Fibroblast of skin of abdomen (primary cell): ENCODE measurements around the gene DUSP16.

Experiments used
- DNase-seq: peaks from one replicate; pipeline ENCODE4 v3.0.0-alpha.2; 2013

The DUSP16 gene

DNA sequence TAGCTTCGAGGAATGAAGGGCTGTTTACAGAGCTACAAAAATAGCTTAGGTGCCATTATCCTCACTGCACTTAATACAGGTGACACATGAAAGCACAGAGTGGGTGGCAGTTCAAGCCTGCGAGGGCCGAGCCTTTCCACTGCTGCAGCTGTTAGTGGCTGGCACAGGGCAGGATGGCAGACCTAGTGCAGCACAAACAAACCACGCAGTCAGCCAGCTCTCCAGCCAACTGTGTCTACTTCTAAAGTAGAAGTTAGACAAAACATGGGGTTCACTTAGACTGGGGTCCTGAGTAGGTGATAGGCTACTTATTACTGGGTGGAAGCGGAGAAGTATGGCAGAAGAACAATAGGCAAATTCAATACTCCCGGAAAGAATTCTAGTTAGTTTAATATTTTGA lies 95.4 kb downstream of the DUSP16 start:
- DNase-seq = no peak

DNA sequence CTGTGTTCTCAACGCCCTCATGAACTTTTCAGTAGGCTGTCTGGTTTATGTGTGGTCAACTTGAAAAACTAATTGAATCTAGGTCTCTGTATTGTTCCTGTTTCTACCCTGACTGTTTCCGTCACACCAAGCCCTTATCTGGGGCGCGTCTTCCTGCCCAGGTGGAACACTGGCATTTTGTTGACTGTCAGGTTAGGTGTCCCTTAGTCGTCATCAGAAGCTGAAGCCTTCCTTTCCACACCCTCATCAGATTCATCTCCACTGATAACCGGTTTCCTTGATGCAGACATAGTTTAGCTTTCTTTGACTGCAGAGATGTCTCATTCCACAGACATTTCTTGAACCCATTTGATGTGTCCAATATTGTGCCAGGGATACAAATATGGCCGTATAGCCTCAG lies 96.5 kb downstream of the DUSP16 start:
- no peak for DNase-seq

DNA sequence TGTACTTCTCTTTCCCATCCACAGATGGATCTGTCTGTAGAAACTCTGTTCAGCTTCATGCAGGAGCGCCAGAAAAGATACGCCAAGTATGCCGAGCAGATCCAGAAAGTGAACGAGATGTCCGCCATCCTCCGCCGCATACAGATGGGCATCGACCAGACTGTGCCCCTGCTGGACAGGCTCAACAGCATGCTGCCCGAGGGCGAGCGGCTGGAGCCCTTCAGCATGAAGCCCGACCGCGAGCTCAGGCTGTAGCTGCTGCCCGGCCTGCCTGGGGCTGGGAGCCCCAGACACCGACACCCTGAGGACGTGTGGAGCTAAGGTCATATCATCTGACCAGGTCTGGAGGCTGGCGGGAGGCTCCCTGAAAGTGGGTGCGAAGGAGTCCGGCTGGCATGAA lies 97.1 kb downstream of the DUSP16 start:
- DNase-seq = no peak

DNA sequence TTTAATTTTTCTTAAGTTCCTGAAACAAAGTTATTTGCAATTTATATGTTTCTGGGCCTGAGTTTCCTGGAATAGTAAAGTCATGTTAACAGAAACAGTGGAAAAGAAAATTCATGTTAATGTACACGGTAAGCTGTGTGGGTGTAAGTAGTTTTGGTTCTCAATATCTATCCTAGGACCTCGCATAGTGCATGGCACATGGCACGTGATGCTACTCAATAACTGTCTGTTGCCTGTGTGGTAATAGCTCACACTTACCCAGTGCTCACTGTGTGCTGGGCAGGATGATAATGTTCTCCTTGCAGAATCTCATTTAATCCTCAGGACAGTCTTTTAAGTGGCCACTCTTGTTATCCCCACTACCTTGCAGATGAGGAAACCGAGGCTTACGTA lies 100.7 kb downstream of the DUSP16 start:
- no peak for DNase-seq

DNA sequence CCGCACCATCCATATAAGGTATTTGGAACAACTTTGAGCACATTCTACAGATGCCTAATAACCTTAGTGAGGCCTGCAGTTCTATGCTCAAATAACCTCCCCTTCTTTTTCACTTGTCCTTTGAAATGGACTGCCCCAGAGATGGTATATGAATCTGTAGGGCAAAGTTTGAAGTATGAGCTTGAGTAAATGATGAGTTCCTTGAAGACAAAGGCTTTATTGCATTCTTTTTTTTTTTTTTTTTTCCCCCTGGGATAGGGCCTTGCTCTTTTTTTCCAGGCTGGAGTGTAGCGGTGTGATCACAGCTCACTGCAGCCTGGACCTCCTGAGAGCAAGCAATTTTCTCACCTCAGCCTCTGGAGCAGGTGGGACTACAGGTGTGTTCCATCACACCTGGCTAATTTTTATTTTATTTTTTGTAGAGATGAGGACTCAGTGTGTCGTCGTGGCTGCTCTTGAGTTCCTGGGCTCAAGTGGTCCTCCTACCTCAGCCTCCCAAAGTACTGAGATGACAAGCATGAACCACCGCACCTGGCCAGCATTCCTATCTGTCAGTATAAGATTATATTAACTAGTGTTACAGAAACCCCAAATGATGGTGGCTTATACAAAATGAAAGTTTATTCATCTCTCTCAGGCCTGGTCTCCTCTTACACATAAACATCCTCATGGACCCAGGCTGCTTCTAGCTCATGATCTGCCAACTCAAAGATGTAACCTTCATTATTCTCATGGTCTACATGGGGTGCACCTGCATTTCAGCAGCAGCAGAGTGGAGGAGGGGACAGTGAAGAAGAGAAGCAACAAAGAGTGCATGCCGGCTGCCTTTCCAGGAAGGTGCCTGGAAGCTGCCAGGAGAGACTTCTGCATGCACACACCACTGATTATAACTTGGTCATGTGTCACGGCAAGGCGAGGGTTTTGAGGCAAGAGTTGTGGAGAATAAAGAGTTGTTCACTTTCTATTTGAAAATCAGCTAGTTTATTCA lies 101.4 kb downstream of the DUSP16 start:
- no peak for DNase-seq

DNA sequence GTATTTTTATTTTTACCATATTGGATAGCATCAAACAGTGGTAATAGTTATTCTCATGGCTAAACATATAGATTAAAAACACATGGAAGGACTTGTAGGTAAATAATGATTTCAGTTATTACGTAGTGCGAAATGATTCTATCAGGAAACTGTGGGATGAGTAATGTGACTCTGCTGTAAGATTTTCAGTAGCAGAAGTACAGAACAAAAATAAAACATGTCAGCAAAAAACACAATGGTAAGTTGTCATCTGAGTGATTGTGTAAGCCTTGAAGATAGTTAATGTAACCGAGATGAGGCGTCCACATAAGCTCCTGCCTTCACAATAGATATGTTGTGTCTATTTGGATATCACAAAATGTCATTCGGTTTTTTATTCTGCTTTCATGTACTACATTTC lies 106.0 kb downstream of the DUSP16 start:
- peak; percentile 70 for DNase-seq

DNA sequence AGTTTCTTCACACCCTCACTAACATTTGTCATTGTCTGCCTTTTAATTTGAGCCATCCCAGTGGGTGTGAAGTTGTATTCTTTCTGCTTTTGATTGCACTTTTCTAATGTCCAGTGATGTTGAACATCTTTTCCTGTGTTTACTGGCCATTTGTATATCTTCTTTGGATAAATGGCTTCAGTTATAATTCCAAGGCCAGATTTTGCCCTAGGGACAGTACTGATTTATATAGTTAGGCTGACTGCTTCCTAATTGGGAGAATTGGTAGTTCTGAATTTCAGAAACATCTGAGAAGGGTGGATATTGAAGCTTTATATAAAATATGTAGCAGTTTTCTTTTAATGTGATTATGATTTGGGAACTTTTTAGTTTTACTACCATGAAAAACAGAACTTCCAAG lies 108.3 kb downstream of the DUSP16 start:
- no peak for DNase-seq

DNA sequence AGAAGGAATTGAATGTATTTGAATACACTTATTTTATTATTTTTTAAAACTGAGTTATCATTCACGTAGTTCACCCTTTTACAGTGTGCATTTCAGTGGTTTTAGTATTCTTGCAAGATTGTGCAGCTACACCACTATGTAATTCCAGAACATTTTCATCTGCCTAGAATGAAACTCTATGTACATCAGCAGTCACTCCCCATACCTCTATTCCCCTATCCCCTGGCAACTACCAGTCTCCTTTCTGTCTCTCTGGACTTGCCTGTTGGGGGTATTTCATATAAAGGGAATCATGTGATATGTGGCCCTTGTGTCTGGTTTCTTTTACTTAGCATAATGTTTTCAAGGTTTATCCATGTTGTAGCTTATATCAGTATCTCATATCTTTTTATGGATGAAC lies 109.0 kb downstream of the DUSP16 start:
- DNase-seq = no peak

DNA sequence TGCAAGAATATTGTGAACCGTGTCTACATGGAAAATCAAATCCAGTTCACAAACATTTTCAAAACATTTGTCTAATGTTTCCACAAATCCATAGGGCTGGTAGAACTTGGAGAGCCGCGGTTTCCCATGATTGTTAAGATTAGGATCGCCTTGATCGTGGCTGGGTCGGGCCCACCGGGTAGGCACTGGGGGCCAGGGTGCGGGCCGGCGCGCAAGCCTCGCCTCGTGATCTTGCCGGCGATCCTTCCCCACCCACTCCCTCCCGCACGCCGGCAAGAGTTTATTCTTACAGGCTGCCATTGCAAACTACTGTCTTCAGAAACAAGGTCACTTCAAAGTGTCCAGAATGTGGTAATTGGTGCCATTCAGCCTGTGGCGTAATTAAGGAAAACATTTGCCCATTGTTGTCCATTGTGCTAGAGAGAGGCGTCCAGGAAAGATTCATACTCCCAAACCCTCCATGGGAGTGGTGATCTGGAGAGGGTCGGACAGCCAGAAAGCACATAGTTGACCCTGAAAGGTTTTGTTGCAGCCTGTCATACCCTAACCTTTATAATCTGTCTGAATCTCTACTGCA lies 110.2 kb downstream of the DUSP16 start:
- no peak for DNase-seq

DNA sequence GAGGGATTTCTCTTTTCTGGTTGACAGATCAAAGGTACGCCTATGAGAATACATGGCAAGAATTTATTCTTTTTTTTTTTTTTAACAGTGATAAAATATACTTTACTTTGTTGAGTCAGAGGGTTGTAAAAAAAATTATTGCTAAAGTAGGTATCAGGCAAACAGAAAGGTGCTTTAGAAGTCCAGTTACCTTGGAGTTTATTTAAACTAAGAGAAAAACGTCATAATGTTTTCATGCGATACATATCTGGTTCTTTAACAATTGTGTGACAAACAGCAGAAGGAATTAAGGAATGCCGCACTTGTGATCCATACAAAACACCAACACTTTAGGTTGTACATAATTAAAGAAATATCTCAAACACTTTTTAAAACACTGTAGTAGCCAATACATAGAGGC lies 111.6 kb downstream of the DUSP16 start:
- no peak for DNase-seq

DNA sequence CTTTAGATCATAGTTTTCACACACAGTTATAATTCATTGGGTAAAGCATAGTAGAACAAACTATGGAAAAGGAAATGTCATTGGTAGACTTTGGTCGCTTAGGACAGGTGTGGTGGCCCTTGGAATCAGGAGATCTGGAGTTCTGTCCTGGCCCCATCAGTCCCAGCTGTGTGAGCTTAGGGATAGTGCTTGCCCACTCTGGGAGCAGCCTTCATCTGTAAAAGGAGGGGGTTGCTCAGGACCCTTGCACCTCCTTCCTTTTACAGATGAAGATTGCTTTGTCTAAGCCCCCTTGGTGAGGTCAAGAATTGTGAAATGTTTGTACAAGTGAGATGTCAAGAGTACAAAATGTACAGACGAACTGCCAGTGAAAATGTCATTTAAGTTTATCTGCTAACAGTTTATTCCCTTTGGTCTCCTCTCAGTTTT lies 112.6 kb downstream of the DUSP16 start:
- no peak for DNase-seq

DNA sequence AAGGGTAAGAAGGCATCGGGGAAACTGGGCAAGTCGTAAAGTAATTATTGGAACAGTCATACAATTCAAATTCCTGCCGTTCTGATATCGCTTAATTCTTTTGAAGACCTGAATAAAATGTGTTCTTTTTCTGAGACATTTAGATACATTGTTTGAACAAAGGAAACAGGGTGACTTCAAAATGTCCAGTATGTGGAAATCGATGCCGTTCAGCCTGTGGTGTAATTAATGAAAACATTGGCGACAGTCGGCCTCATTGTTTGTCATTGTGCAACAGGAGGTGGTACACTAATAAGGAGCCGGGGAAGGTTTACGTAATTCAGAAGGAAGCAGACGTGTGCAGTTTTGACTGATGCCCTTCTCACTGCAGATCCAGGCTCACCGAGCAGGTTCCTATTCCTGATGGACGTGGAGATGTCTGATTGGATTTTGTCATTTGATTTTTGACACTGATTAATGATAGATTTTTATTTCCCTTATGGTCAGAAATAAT lies 113.1 kb downstream of the DUSP16 start:
- no peak for DNase-seq

DNA sequence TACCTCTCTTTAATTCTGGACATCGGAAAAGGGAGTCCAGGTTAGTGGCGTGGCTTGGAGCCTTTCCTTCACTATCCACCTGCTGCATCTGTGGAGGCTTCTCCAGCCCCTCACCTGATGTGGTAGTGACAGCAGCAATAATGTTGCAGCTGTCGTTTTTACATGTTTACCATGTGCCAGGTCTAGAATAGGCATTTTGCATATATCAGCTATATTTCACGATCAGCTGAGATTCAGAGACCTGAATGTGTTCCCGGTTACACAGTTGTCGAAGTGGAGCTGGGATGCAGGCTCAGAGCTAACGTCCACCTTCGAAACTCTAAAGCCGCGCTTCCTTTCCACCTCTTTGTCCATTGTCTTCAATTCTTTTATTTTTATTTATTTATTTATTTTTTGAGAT lies 114.8 kb downstream of the DUSP16 start:
- DNase-seq = no peak

DNA sequence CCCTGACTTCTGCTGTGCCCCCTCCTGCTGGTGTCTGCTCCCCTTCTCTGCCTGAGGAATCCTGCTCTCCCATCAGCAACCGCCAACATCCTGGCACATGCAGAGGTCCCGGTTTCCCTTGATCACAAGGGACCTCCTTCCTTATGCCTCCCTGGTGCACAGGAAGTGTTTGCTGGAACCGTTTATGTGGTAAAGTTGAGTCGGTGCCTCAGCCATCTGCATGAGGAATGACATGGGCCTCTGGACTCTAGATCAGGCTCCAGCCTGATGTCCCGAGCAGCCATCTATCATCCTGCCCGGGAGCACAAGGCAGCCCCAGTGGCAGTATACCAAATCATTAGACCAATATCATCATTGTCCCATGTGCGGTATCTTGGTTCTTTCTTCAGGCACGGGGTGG lies 115.4 kb downstream of the DUSP16 start:
- DNase-seq = no peak

DNA sequence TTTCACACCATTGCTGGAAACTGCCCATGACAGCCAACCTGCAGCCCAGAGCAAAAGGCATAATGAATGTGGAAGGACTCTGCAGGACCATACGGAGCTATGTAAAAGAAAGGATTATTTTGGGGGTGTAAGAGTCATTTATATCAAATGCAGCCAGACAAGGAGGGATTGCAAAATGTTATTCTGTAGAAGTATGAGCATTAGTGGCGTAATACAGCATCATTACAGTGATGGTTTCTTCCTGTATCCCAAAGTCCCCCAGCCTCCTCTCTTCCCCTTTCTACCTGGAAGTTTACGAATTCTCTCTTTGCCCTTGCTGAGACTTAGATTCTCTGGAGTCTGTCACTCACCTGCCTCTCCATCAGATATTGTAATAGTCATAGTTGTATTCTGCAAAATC lies 115.9 kb downstream of the DUSP16 start:
- DNase-seq = no peak

DNA sequence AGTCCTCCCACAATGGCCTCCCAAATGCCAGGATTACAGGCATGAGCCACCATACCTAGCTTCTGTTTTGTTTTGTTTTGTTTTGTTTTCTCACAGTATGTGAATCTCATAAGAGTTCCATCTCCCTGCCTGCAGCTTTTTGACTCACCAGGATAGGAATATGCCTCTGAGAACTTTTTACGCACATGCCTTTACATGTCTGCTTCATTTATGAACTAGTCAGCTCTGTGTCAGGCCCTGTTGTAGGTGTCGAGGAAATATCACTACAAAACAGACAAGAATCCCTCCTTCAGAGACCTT lies 116.8 kb downstream of the DUSP16 start:
- no peak for DNase-seq

DNA sequence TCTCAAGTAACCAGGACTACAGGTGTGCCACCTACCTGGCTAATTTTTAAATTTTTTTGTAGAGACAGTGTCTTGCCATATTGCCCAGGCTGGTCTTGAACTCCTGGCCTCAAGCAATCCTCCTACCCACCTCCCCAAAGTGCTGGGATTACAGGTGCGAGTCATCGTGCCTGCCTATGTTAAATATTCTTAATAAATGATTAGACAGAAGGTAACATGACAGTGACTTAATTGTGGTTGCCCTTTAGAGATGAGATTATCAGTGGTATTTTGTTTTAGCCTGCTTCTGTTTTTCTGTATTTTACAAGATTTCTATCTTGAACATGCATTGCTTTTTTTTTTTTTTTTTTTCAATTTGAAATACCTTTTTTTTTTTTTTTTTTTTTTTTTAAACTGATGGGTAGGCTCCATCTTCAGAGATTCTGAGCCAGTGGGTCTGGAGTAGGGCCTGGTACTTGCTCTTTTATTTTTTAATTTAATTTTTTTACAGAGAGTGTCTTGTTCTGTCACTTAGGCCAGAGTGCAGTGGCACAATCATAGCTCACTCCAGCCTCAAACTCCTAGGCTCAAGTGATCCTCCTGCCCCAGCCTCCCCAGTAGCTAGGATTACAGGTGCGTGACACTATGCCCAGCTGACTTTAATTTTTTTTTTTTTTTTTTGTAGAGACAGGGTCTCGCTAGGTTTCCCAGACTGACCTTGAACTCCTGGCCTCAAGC lies 117.3 kb downstream of the DUSP16 start:
- DNase-seq = no peak

DNA sequence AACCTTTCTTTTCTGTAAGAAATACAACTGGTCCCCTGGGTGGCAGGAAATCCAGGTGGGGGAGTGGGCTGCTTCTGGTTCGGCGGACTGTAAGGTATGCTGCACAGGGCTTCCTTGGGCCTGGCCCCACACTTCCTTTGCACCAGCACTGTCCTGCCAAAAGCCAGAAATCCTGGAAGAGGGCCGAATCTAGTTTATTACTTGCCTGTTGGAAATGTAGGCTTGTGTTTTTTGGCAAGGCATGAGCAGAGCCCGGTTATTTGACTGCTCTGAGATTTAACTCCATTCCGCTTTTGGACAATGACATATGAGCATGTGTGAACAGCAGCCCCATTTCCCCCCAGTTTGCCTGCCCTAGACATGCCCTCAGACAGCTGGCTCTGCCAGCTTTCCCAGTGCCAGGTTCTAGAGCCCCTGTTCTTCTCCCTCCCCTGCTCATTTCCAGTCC lies 119.2 kb downstream of the DUSP16 start:
- DNase-seq = no peak

DNA sequence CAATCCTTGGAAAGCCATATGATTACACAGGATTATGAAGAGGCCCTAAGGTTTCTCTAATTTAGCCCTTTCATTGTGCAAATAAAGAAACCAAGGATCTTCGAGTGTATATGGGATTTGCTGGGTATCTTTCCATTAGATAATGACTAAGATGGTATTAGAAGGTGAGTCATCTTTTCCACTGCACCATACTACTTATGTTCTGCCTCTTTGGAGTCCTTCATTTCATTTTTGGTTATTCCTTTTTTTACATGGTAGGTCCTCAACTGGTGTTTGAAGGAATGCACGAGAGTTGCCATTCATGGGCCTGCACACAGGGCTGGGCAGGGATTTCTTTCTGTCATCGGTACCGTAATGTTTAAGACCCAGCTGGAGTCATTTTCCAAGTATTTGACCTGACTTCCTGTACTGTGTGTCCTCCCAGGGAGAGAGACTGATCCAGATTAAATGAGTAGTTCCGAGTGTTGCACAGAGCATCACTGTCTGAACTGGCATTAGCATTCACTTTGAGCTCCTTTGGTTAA lies 120.1 kb downstream of the DUSP16 start:
- peak; percentile 23 for DNase-seq

DNA sequence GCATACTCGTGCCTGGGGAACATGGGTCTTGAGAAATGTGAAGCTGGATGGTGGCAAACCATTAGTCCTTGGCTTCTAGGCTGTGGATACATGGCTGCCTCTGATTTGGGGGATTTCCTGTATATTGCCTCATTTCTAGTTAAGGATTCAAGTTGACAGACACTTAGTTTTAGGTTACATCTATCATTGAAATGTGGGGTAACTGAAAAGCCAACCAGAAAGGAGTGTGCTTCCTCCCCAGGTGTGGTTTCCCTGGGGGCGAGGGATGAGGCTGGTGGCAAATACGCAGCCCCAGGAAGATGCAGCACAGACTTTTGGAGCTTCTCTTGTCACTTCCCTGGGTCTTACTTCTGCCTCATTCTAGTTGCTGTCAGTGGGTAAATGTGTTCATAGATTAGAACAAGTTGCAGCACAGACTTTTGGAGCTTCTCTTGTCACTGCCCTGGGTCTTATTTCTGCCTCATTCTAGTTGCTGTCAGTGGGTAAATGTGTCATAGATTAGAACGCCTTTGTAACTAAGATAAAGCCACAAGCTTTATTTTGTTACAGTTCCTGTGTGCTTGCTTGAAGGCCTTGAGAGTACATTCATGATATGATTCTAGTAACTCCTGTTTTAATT lies 120.7 kb downstream of the DUSP16 start:
- no peak for DNase-seq

DNA sequence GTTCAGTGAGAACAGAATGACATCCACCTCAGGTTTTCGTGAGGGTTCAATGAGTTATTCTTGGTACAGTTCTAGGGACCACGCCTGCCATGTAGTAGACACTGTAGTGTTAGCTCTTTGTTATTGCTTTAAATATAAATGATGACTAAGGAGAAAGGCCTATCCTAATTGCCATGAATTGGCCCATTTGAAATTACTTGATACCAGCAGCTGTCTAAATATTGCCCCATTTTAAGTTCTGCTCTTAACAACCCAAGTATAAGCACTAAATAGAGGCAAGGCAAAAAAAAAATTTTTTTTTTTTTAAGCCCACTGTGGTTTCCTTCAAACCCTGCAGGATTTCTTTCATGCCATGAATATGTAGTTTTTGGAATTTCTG lies 121.2 kb downstream of the DUSP16 start:
- no peak for DNase-seq

DNA sequence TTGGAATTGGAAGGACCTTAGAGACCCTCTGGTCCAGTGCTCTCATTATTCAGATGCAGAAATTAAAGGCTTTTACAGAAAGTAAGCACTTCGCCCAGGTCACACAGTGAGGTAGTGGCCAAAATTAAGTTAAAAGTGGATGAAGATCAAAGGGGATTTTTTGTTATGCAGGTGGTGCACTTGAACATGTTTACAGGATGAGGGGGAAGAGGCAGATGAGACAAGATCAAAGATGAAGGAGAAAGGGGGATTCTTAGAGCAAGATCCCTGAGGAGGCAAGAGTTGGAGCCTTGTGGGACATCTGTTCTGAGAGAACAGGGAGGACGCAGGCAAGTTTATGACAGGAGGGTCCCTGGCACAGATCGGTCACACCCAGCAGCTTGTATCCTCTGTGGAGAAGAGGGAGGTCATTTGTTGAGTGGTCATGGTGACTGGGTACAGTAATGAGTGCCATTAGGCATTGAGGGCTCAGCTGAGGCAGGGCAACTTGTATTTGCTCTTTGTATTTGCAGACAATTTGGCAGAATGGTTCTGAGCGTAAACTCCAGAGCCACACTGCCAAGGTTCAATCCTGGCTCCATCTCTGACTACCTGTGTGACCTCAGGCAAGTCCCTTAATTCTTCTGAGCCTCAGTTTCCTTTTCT lies 121.8 kb downstream of the DUSP16 start:
- no peak for DNase-seq
